NCI-H460 (cell line): ENCODE results near the gene AHNAK2. TPM values are rescaled to one million over a fixed set of nuclear protein-coding genes. Genes with fewer than 3 reads are reported as not detected.
"Not testable (repeated sequence)": the region's sequence is repeated elsewhere in the genome, so short reads cannot be mapped to it uniquely, and the experiment has no call there.

Source experiments
- DNase-seq: peaks from one replicate; pipeline ENCODE4 v3.0.0-alpha.2; 2016; ENCODE audit warnings: low read depth; ENCODE audit errors: extremely low read depth
- polyA plus RNA-seq: library from polyadenylated mRNA; depleted of rRNA; stranded (reverse); fragments of >200 nt; gene quantifications from 2 replicates; pipeline ENCODE4 v1.2.3, GENCODE V29; 2014; cell fraction: nucleus; rRNA removed
- total RNA-seq: library from RNA; depleted of rRNA; stranded (reverse); fragments of >200 nt; shearing (Covaris generic); gene quantifications from 2 replicates; pipeline ENCODE4 v1.2.3, GENCODE V29; 2014; rRNA removed

Gene AHNAK2
- 35.9 and 38.2 TPM in 2 replicates for total RNA-seq
- polyA plus RNA-seq, result 7.3 and 9.2 TPM in 2 replicates

GRCh38 chr14:104977681-104978653, at the start of gene AHNAK2:
TSS of gene AHNAK2 (minus strand) at chr14:104978374. CDS start at chr14:104978237, 137 bp downstream.
- peak; percentile 84 for DNase-seq

GRCh38 chr14:105027718-105028117, 49.5 kb upstream of the AHNAK2 start:
- not testable (repeated sequence) for DNase-seq

DNA sequence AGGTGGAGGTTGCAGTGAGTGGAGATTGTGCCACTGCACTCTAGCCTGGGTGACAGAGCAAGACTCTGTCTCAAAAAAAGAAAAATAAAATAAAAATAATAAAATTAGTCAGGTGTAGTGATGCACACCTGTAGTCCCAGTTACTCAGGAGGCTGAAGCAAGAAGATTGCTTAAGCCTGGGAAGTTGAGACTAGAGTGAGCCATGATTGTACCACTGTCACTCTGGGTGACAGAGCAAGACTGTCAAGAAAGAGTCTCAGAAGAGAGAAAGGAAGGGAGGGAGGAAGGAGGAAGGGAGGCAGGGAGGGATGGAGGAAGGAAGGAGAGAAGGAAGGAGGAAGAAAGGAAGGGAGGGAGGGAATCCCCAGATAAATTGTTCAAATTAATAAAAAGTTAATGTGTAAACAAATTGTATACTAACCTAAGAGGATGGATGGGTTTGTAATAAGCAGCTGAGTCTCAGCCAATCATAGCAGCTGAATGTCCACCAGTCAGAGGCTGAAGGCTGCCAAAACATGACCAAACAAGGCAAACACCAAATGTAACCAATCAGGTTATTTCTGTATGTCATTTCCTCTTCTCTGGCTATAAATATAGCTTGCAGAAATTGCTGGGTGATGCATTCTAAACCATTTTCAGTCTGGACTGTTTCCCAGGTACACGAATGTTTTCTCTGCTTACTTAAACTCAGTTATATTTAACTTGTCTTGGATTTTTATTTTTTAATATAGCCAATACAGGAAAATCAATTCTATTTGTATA, 48.8 kb upstream of the AHNAK2 start:
- DNase-seq, result no peak

DNA sequence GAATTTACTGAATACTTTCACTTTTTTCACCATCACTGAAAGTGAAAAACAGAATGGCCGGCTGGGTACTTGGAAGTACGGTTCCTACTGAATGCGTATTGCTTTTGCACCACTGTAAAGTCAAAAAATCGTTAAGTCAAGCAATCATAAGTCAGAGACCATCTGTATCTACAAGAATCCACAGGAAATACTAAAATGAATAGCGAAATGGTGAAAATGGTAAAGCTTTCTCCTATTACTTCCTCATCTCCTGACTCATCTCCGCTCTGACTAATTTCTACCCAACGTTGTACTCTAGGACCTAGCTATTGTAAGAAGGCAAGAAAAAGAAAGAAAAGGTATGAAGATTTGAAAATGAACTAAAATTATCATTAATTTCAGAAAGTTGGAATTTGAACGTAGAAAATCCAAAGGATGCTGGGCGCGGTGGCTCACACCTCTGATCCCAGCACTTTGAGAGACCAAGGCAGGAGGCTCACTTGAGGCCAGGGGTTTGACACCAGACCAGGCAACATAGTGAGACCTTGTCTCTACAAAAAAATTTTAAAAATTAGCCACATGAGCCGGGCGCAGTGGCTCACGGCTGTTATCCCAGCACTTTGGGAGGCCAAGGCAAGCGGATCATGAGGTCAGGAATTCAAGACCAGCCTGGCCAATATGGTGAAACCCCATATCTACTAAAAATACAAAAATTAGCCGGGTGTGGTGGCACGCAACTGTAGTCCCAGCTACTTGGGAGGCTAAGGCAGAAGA, 48.0 kb upstream of the AHNAK2 start:
- DNase-seq, result no peak

- no peak for DNase-seq
These were observed 47.3 kb upstream of the AHNAK2 start for GRCh38 chr14:105025429-105025828.

DNA sequence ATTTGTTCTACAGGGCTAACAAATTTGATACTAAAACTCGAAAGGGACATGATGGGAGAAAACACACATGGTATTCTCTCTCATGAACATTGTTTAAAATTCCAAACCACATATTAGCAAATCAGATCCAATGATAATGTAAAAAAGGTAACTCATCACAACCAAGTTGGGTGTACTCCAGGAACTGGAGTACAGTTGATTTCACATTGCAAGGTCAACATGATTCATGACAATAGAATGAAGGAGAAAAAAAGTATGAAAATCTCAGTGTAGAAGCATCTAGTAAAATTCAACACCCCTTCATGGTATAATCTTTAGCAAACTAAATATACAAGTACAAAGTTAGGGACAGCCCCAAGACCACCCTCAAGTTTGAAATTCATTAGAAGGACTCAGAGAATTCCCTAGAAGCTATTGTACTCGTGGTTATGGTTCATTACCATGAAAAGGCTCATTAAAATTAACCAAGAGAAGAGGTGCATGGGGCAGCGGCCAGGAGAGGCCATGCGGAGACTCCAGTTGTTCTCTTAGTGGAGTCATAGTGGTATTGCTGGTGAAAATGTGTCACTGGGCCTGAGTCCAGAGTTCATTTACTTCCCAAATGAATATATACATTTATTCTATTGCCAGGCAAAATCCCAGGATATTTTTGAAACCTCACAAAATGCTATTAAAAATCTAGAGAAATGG, 45.8 kb upstream of the AHNAK2 start:
- peak; percentile 53 for DNase-seq

GRCh38 chr14:105023144-105023543, 45.0 kb upstream of the AHNAK2 start:
- DNase-seq, result no peak

DNA sequence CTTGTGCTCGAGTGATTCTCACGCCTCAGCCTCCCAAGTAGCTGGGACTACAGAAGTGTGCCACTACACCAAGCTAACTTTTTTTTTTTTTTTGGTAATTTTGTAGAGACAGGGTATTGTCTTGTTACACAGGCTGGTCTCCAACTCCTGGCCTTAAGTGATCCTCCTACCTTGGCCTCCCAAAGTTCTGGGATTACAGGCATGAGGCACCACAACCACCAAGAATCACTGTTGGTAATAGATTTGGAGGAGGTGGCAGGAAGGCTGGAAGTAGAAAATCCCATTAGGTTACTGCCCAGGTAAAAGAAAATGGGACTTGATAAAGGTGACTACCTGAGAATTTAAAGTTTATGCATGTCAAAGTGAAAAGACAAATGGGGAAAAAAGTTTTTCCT, 44.1 kb upstream of the AHNAK2 start:
- no peak for DNase-seq

DNA sequence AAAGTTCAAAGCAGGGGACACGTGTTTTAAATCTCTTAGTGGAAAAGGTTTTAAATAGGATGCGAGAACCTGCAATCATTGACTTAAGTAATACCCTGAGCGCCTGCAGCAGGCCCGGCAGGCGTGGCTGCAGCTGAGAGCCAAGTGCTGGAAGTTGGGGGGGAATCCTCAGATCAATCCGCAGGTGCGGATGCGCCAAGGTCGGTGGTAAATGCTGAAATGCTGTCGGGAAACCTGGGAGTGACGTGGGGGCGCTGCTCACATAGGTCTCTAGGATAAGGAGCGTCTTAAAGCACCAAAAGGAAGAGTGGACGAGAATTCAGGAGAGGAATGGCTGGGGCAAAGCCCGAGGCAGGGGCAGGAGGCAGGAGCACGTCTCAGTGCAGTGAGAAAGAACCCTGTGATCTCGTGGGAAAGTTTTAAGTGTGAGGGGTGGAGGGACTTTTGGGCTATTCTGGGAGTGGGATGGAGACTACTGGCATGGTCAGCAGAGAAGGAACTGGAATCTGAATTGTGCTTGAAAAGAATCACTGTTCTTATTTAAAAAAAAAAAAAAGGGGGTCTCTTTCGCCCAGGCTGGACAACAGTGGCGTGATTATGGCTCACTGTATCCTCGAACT, 43.6 kb upstream of the AHNAK2 start:
- no peak for DNase-seq

DNA sequence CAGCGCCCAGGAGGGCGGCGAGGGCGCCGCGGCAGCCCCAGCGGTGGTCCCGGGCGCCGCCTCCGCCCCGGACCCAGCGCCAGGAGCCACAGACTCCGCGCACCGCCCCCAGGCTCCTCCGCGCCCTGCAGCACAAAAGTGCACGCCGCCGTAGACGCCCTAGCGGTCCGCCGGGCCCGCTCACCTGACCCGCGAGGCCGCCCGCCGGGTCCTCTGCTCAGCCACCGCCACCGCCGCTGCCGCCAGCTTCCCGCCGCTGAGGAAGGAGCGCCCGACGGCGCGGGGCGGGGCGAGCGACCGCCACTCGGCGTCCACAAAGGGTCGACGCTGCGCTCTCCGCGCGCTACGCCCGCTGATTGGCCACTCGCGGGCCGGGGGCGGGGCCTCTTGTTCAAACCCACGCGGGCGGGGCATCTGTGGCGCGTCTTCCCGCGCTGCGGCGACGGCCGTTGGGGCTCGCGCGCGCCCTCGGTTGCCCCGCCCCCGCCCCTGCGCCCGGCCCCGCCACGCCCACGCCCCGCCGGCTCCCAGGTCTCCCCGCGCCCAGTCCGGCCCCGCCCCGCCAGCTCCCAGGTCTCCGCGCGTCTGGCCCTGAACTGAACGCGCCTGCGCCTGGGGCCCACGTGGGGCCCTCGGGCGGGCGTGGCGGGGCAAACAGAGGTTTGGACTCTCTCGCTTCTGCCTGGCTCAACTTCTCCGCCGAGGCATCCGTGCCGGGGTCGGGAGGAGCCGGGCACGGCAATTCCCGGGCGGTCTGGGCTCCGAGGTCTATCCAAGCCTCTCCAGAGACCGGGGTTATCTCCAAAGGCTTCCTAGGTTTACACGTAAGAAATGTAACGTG, 42.9 kb upstream of the AHNAK2 start, which contains the start of gene CDCA4:
CDCA4 (minus strand) TSS at position 269 of the 841 bp plus-strand sequence. CDS start 9,154 bp downstream, outside the sequence.
- peak; percentile 94 for DNase-seq

DNA sequence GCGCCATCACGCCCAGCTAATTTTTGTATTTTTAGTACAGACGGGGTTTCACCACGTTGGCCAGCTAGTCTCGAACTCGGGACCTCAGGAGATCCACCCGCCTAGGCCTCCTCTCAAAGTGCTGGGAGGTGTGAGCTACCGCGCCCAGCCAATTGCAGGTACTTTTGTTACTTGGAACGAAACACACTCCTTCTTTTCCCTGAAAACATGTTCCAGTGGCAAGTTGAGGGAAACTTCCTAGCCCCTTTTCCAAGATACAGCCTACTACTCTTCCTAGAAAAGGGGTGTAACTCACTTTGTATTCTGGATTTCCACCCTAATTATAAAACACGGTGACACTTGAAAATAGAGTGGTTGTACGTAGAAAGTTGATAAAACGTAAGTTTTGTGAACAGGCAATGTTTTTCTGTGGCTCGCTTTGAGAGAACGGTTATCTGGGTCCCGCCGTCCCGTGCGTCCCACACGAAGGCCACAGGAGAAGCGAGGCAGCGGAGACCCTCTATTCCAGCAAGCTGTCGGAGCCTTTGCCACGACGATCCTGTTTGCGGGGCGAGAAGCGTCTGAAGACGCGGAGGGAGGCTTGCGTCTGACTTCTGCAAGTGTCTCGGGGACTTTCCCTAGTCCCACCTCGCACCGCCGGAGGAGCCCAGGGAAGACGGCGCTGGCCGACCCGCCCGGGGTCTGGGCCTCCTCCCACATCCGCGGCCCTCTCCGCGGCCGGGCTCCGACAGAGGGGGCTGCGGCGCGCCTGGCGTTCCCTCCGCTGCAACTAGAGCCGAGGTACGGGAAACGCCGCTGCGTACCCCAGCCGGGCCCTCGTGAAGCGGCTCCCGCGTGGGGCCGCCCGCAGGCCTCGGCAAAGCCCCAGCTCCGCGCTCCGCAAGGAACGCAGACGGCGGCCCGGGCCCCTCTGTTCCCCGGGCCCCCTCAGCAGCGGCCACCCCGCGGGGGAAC, 42.0 kb upstream of the AHNAK2 start:
- DNase-seq, result no peak

GRCh38 chr14:105018414-105018813, 40.2 kb upstream of the AHNAK2 start:
- no peak for DNase-seq

DNA sequence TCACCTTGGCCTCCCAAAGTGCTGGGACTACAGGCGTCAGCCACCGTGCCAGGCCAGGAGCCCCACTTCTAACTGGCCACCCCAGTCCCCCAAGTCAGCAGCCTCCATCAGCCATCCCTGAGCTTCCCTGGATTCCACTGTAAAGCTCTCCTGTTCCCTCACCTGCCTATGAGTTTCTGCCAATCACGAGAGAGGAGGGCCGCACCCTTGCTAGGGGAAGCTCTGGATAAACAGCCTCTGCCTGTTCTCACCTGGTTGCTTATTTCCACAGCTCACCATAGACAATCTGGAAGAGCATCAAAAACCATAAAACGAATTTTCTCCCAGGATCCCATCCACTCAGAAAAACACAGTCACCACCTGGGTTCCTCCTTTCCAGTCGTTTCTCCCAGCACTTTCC, 37.7 kb upstream of the AHNAK2 start:
- DNase-seq, result no peak

DNA sequence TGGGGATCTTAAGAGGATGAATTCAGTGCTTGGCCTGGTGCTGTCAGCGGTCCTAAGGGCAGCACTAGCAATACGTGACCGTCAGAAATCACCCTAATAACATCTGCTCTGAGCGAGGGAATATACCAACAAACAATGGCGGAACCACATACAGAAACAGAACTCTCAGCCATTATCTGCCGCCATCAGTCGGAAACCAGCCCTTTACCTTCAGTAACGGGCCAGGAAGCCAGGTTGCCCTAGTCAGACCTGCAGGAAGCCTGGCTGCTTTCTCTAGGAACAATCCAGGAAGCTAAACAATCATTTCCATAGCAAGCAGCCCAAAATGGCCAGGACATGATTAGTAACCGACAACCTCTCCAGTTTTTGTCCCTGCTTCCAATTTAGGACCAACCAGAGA, 37.1 kb upstream of the AHNAK2 start:
- no peak for DNase-seq

DNA sequence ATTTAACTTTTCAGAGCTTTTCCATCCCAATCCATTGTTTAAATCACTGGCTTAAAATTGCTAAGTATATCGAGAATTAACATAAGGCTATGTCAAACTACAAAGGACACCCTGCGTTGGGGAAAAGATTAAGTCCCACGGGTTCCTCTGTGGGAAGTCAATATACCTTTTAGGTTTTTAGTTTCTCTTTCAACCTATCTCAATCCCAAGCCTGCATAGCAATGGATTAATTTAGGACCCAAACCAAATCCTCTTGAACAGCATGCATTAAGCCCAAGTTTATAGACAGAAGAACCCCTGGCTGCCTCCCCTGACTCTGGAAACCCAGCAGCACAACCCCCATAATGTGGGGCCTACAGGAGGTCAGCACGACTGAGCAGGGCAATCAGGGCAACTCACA, 36.5 kb upstream of the AHNAK2 start:
- no peak for DNase-seq

DNA sequence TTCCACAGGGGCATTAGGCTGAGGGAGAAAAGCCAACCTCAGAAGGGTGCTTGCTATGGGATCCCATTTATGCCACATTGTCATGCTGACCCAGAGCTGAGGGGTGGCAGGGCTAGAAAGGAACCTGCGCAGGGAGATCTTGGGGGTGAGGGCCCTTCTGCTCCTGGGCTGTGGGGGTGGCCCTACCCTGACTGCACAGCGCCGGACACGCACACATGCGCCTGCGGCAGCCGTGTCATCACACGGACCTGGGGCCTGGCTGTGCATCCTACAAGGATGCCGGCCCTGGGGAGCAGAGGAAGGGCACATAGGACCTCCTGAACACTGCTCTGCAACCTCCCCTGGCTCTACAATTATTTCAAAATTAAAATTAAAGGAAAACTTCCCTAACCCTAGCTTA, 35.9 kb upstream of the AHNAK2 start:
- no peak for DNase-seq

GRCh38 chr14:105013150-105013785, 35.1 kb upstream of the AHNAK2 start:
- DNase-seq, result no peak
